ENCODE data around the gene RNF220.

DNA sequence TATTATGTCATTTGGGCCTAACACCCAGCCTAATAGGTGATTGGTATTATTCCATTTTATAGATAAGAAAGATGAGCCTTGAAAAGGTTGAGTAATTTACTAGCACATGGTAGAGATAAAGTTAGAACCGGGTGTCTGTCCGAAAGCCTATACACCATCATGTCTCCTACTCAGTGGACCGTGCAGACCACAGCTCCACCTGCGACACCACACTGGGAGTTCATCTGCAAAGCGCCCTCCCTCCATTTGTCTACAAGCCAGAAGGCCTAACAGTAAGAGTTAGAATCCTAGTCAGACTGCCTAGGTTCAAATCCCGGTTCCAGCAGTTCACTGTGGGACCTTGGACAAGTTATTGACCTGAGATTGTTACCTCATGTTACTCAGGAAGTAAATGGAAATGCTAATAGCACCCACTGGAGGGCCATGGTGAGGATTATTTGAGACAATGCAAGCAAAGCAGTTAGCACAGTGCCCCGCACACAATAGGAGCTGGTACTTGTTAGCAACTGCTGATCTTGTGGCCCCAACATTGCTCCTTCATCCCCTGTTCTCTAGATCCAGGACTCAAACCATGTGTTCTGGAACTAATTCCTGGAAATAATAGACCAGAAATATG lies 289.9 kb downstream of the RNF220 start:
- no peak for TF ChIP-seq GATA3 (IDR thresholded peaks at IDR 0.05; ENCODE audit: low read depth, low read length)
- no peak for TF ChIP-seq GATA2 (IDR thresholded peaks at IDR 0.05; ENCODE audit: low read depth, low read length)

Data from SH-SY5Y (cell line).